CD4-positive, alpha-beta T cell treated with Interleukin-10 for 1 hour (primary cell): ENCODE measurements around the gene PREX1.

Experiments used
- DNase-seq: peaks from one replicate; pipeline ENCODE4 v3.0.0-alpha.2; 2020

Gene PREX1

GRCh38 chr20:48711696-48712464, 115.9 kb downstream of the PREX1 start:
- no peak for DNase-seq

- no peak for DNase-seq
Observed at GRCh38 chr20:48711044-48711428, 116.8 kb downstream of the PREX1 start.

GRCh38 chr20:48710341-48711043, 117.3 kb downstream of the PREX1 start:
- no peak for DNase-seq

- no peak for DNase-seq
Observed at GRCh38 chr20:48709744-48710143, 118.1 kb downstream of the PREX1 start.

- DNase-seq = no peak
Observed at GRCh38 chr20:48709058-48709691, 118.6 kb downstream of the PREX1 start.

GRCh38 chr20:48708630-48709029, 119.2 kb downstream of the PREX1 start:
- no peak for DNase-seq

GRCh38 chr20:48708116-48708515, 119.7 kb downstream of the PREX1 start:
- no peak for DNase-seq

GRCh38 chr20:48706710-48707365, 121.0 kb downstream of the PREX1 start:
- no peak for DNase-seq

- DNase-seq = no peak
Observed at GRCh38 chr20:48706116-48706656, 121.6 kb downstream of the PREX1 start.

GRCh38 chr20:48705240-48706115, 122.3 kb downstream of the PREX1 start:
- DNase-seq = no peak

- no peak for DNase-seq
Observed at GRCh38 chr20:48704761-48705160, 123.0 kb downstream of the PREX1 start.

- DNase-seq = no peak
Observed at GRCh38 chr20:48703511-48704219, 124.1 kb downstream of the PREX1 start.

- no peak for DNase-seq
Observed at GRCh38 chr20:48703107-48703506, 124.7 kb downstream of the PREX1 start.

- no peak for DNase-seq
Observed at GRCh38 chr20:48702455-48702913, 125.3 kb downstream of the PREX1 start.

GRCh38 chr20:48701702-48702101, 126.1 kb downstream of the PREX1 start:
- no peak for DNase-seq

- DNase-seq = no peak
Observed at GRCh38 chr20:48698507-48699267, 129.1 kb downstream of the PREX1 start.

- no peak for DNase-seq
Observed at GRCh38 chr20:48697845-48698491, 129.8 kb downstream of the PREX1 start.

GRCh38 chr20:48696671-48697070, 131.1 kb downstream of the PREX1 start:
- DNase-seq = no peak

GRCh38 chr20:48695738-48696137, 132.1 kb downstream of the PREX1 start:
- DNase-seq = no peak

GRCh38 chr20:48695255-48695654, 132.5 kb downstream of the PREX1 start:
- no peak for DNase-seq
